Cerebellar cortex (tissue), 1 donor: ENCODE data around the gene CACNA1F.

Source experiments
- DNase-seq: peaks from one replicate; pipeline ENCODE4 v3.0.0-alpha.2; 2015; ENCODE audit warnings: low spot score

The CACNA1F gene

GRCh38 chrX:49199315-49199595 is 33.9 kb downstream of the CACNA1F start:
- DNase-seq: no peak

GRCh38 chrX:49198540-49199314 is 34.4 kb downstream of the CACNA1F start:
- DNase-seq: no peak

DNA sequence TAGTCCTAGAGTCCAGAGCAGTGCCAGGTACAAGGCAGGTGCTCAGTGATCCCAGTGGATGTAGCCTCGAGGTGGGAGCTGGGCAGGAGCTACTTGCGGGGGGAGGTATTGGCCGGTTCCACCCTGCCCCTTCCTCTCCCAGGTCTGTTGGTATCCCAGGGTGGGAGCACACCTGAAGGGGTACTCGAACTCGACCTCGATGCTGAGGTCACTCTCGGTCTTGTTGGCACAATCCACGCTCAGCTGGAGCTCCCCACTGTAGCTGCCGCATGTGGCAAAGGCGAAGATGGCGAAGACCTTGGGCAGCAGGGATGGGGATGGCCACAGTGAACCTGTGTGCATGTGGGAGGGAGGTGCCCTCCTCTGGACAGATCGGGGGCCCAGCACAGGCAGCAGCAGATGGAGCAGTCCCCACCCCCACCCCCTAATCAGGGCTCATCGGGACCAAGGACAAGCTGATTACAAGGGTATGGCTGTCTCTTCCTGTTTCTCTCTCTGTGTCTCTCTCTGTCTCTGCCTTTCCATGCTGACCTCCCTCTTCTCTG is 35.5 kb downstream of the CACNA1F start:
- no peak for DNase-seq

DNA sequence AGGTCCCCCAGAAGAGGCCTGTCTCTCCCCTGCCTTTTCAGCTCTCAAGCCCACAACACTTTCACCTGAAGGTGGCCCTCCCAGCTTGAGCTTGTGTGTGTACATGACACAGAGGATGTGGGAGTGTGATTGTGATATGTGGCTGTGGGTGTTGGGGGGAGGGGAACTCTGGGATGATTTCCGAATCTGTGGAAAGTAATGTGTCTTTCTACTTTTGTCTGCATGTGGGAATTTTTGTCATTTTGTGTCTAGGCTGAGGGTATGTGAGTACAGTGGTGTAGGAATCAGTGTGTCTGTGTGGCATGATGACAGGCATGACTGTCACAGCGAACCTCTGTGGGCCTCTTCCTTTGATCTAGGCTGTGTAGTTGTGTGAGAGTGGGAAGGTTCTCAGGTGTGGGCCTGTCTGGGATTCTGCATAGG is 39.6 kb downstream of the CACNA1F start:
- DNase-seq: no peak

DNA sequence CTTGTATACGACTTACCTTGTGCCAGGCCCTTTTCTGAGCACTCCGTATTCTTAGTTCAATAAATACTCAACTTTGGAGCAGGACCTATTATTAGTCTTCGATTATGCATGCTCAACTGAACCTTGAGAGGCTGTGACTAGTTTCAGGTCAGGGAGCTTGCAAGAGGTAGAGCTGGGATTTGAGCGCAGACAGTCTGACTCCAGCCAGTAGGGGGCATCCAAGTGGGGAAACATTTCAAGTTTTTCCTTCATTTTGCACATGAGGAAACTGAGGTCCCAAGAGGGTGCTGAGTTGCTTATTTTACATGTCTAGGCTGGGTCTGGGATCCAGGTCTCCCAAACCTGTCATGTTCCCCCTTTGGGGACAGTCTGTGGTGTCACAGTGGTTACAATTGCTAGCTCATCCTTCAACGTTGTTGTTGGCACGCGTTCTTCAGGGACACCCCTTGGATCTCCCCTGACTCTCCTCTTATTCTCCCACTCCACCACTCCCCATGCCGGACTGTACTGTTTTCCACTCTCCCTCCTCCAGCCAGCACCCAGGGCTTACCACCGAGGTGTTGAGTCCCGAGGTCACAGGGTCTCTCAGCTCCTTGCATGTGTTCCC is 40.3 kb downstream of the CACNA1F start:
- peak; percentile 58 for DNase-seq

GRCh38 chrX:49191574-49192011 is 41.5 kb downstream of the CACNA1F start:
- DNase-seq: no peak

GRCh38 chrX:49190821-49191573 is 42.1 kb downstream of the CACNA1F start:
- peak; percentile 99 for DNase-seq

DNA sequence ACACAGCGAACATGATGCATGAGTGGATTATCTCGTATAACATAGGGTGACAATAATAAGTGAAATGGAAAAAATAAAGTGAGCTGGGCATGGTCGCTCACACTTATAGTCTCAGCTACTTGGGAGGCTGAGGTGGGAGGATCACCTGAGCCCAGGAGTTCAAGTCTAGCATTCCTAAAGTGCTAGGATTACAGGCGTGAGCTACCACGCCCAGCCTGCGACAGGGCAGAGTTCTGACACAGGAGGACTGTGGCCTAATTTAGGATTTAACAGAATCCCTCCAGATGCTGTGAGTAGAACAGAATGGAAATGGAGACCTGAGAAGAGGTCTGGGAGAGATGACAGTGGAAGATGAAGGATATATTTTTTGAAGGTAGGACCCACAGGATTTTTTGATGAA is 43.5 kb downstream of the CACNA1F start:
- no peak for DNase-seq

DNA sequence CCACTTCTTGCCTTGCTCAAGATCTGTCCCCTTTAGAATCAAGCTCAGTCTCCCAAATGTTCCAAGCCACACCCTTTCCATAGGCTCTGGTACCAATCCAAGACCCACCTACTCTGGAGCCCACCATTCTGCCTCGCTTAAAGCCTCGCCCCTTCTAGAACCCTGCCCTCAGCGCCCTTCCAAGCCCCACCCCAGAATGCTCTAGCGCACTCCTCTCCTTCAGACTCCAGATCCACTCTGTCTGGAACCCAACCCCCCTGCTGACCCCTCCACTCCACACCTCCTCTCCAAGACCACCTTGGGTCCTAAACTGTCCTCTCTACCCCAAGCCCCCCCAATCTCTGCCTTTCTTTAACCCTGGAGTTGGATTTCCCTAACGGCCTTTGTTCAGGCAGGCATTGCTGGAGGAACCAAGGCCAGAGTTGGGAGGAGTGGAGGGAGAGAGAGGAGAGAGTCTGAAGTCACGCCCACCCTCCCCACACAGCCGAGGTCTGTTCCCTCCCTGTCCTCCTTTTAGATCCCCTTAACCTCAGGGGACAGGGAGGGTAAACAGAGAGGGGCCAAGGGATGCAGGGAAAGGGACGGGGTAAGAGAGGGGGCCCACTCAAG is 44.6 kb downstream of the CACNA1F start:
- DNase-seq: no peak

DNA sequence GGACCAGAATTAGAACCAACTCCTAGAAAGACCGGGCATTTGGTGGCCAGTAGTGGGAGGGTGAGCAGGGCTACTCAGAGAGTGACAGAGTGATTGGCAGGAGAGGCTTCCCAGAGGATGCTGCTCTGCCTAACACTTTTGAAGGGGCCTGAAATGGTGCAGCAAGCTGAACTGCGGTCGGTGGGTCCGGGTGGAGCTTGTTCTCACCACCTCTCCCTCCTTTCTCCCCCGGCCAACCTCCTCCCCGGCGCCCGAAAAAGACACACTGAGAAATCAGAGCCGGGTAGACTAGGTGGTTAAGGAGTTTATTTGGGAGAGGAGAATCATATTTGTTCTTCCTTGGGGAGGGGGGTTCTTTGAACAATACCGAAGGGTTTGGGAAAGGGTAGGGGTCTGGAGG is 45.6 kb downstream of the CACNA1F start:
- DNase-seq: no peak

GRCh38 chrX:49187028-49187394 is 46.1 kb downstream of the CACNA1F start:
- DNase-seq: no peak

DNA sequence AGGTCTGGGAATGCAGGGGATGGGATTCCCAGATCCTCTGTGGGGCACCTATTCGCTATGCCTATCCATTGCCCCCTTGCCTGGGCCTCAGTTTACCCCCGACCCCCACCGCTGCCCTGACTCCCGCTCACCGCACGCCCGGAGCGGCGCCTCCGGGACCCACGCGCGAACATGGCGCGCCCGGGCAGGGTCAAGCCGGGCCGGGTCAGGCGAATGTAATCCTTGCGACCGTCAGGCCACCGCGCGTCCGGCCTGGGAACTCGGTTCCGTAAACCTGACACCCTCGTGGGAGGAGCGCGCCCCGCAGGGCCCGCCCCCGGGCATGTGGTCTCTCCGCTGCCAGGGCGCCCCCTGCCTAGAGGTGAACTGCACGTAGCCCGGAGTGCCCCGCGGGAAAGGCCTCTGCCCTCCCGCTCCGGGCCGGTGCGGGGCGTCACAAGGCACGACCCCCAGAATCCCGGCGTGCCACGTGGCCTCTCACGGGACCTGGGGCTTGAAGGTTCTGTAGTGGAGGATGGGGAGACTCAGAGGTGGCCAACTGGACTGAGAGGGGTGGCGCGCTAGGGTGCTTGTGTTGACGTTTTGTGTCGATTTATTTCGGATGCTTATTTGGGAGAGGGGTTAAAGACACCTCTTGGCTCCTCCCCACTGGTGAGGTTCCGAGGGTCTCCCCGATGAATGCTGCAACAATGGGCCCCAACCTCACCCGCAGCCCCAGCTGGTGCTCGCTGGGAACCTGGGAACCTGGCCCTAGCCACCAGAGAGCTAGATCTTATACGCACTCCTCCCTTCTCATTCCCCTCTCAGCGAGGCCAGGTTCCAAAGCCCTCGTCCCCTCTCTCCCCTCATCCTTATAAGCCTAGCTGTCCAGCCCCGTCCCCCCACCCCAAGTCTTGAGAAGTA is 46.8 kb downstream of the CACNA1F start, which contains the start of gene PRICKLE3:
TSS of gene PRICKLE3 (minus strand) at position 249 of the 903 bp plus-strand sequence. CDS start at position 173, 76 bp downstream.
- peak; percentile 64 for DNase-seq

DNA sequence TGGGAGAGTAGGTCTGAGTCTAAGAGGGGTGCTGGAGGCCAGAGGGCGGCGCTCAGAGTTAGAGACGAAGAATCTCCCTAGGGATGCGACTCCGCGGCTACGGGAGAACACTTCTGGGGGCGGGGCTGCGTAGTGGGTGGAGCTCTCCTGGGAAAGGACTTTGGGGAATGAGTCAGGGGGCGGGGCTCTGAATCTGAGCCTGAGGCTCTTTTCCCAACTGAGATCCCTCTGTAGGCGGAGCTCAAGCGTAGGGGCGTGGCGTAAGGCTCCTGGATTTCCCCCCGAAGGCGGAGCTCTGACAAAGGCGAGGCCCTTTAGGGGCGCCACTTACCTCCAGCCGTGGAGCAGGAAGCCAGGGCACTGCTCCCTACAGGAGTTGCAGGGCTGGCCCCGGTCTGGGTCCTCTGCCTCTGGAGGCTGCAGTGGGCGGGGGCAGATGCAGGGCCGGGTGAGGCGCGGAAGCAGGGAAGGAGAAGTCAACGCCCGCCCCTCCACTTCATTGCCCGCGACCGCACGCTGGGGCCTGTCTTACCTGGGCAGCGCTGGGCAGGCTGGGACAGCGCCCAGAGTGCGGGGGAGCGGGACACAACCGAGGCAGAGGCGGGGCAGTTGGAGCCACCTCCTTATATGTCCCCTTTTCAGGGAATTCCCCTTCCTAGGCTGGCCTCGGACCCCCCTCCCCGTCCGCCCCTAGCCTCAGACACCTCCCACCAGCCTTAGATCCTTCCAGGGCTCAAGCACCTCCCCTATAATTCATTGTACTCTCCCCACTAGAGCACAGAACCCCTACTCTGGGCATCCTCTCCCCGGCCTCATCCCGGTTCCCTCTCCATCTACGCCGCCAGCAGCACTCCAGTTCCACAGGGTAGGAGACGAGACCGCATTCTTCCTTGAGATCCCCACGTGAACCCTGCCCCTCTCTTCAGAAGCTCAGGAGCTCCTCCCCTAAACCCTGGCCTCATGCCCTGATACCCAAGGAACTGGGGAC is 48.6 kb downstream of the CACNA1F start:
- peak; percentile 87 for DNase-seq

DNA sequence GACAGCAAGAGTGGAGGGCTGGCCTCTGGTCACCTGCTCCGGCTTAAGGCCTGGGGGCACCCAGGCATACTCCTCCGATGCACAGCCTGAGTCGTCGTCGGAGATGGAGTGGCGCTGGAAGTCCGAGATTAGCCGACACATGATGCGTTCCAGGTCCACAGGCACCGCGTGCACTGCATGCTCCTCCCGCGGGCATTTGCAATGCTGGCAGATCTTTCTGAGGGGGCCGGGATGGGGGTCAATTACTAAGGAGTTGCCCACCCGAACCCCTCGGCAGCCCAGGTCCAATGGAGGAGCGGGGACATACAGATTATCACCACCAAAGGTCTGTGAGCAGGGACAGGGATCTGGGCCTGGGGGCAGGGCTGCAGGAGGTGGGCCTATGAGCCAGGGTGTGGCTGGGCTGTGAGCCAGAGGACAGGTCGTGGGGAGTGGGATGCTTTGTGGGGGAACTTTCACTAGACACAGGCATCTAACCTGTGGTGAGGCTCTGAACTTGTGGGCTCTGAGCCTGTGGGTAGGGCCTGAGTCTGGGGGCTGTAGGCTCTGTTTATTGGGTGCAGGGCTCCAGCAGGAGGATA is 49.3 kb downstream of the CACNA1F start:
- DNase-seq: no peak

DNA sequence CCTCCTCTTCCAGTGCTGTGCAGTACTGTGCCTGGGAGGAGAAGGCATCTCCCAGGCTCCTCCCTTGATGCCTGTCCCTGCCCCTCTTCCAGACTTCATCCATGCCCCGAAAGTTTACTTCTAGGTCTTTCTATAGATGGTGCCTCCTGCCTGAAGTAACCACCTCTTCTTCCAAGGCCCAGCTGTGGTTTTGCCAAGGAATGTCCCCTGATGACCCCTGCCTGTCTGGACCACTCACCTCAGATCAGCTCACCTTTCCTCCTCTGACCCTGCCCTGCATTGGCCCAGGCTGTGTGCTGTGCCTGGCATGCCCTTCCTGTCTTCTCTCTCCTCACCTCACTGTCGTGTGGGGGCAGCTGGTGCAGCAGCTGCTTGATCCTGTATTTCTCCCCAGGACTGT is 53.8 kb downstream of the CACNA1F start:
- DNase-seq: no peak

DNA sequence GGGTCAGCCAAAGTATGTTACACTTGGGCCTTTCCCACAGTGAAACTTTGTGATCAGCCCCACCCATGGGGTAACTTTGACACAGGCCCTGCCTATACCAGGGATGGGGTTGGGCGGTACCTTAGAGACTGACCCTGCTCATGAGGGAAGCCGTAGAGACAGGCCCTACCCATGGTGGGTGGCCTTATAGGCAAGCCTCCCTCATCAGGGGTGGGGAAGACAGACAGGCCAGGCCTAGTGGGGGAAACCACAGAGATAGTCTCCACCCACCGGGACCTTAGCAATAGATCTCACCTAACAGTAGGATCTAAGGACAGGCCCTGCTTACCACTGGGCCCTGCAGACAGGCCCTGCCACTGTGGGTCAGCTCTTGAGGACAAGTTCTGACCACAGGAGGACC is 54.6 kb downstream of the CACNA1F start:
- DNase-seq: no peak

DNA sequence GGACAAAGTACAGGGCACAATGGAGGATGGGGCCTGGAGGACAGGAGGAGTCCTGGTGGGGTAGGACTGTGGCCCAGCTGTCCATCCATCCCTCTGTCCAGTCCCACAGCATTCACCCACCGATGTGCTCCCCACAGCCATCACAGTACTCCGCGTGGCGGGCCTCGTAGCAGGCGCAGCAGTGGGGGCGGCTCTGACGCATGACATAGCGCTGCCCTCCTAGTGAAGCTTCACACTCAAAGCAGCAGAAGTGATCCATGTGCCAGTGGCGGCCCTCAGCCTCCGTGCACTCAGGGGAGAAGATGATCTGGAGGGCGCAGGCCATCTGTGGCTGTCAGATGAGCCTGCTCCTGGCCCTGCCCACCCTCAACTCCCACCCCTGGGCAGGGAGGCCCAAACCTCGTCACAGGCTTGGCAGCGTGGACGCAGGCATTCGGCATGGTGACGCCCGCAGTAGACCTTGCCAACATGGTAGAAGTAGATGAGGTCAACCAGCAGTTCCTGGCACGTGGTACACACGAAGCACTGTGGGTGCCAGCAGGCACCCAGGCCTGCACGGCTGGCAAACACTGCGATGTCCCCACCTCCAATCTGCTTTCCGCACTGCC is 55.2 kb downstream of the CACNA1F start:
- no peak for DNase-seq

DNA sequence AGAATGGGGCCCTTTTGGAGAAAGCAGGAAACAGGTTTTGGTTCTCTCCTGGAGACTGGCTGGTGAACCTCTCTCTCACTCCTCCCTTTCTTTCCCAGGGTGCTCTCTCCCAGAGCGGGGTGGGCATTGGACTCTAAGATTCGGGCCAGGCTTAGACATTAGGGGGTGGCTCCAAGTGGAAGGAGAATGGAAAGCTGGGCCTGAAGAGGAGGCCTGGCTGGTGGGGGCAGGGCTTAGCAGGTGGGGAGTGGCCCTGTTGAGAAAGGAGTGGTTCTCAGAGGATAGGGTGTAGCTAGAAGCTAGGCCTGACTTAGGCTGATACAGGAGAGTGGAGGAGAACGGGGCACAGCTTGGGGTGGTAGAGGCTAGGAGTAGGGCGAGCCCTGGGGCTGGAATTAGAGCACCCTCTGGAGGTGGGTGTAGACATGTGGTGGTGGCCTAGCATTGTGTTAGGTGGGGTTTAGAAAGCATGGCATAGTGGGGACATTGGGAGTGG is 55.8 kb downstream of the CACNA1F start:
- no peak for DNase-seq
